A673 (cell line): Measurements from ENCODE around the gene EPN2. TPM values are rescaled to one million over a fixed set of nuclear protein-coding genes. Genes with fewer than 3 reads are reported as not detected.

Experiments used
- BruUV-seq: library from RNA; stranded (reverse); fragments of 400-500 nt; replicated peaks from 2 replicates; lab custom pipeline; 2021; lab: Mats Ljungman, UMichigan
- CTCF ChIA-PET: fragments of 300-600 bp; sonication (Branson Sonifier 250); formaldehyde crosslinking; loops from one replicate; lab custom pipeline; 2022; ENCODE audit warnings: antibody characterized with exemption; lab: Charles Lee
- POLR2A ChIA-PET: fragments of 300-600 bp; sonication (Branson Sonifier 250); formaldehyde crosslinking; loops from one replicate; lab custom pipeline; 2022; ENCODE audit warnings: antibody characterized with exemption; ENCODE audit not compliant: low non-redundant PET; lab: Charles Lee
- DNase-seq: peaks from one replicate; pipeline ENCODE4 v3.0.0-alpha.2; 2015; ENCODE audit warnings: low spot score
- H3K27ac ChIP-seq: fragments of 200-600 bp; sonication (generic); 2 replicates; pipeline ENCODE4 v1.5.1; 2016; ENCODE audit warnings: mixed run types, low read depth, mild to moderate bottlenecking, mixed read lengths, antibody characterized with exemption, low read length; ENCODE audit not compliant: poor library complexity, severe bottlenecking
- H3K27me3 ChIP-seq: fragments of 200-600 bp; sonication (generic); replicated peaks from 2 replicates; pipeline ENCODE4 v1.6.1; 2017; ENCODE audit warnings: mixed run types, low read depth, mild to moderate bottlenecking, mixed read lengths, antibody characterized with exemption, low read length; ENCODE audit not compliant: insufficient read depth, poor library complexity
- H3K36me3 ChIP-seq: fragments of 200-600 bp; sonication (generic); 2 replicates; pipeline ENCODE4 v1.6.1; 2016; ENCODE audit warnings: mixed run types, mild to moderate bottlenecking, mixed read lengths, antibody characterized with exemption, low read length; ENCODE audit not compliant: insufficient read depth, poor library complexity, severe bottlenecking
- H3K4me1 ChIP-seq: fragments of 200-600 bp; sonication (generic); 2 replicates; pipeline ENCODE4 v1.6.1; 2017; ENCODE audit warnings: mixed run types, mild to moderate bottlenecking, mixed read lengths, antibody characterized with exemption, low read length; ENCODE audit not compliant: insufficient read depth, poor library complexity, severe bottlenecking
- H3K4me3 ChIP-seq: fragments of 200-600 bp; sonication (generic); 2 replicates; pipeline ENCODE4 v1.5.1; 2016; ENCODE audit warnings: low read depth, mixed run types, mild to moderate bottlenecking, mixed read lengths, low read length; ENCODE audit not compliant: poor library complexity, severe bottlenecking
- H3K9me3 ChIP-seq: fragments of 200-600 bp; sonication (generic); 2 replicates; pipeline ENCODE4 v1.6.1; 2016; ENCODE audit warnings: mixed run types, low read depth, mild to moderate bottlenecking, mixed read lengths, antibody characterized with exemption, low read length; ENCODE audit not compliant: poor library complexity, severe bottlenecking
- CTCF ChIP-seq: fragments of 300-800, 200-600 bp; sonication (generic); conservative IDR thresholded peaks from 2 replicates; pipeline ENCODE4 v1.5.1; 2017; ENCODE audit warnings: low read depth, mild to moderate bottlenecking, antibody characterized with exemption, low read length, moderate library complexity, mixed read lengths
- EZH2 ChIP-seq: fragments of 200-600 bp; sonication (generic); IDR thresholded peaks from 2 replicates; pipeline ENCODE4 v1.6.1; 2017; ENCODE audit warnings: borderline replicate concordance, low read depth, mild to moderate bottlenecking, mixed read lengths, antibody characterized with exemption, low read length; ENCODE audit not compliant: poor library complexity, severe bottlenecking
- intact Hi-C: fragments of 100-400 bp; cut with micrococcal nuclease; formaldehyde crosslinking; loops from one replicate; pipeline ENCODE4 v1.10.0; 2022; ENCODE audit not compliant: unreplicated experiment
- total RNA-seq: library from RNA; stranded (reverse); gene quantifications from 2 replicates; pipeline ENCODE4 v1.2.3, GENCODE V29; 2021

EPN2 gene
- total RNA-seq, 1 experiment from 2014 or later, result 52.0 TPM

GRCh38 chr17:19260958-19261357 is 23.8 kb downstream of the EPN2 start:
- peak; percentile 65 for DNase-seq
- H3K27ac ChIP-seq, result no peak overlapping the region
- H3K27me3 ChIP-seq, result no peaks in the 10 kb centered on the region
- ChIA-PET CTCF (no interaction called here), POLR2A (no interaction called here)
- H3K36me3 ChIP-seq, result no peaks in the 10 kb centered on the region
- H3K9me3 ChIP-seq, result no peaks in the 10 kb centered on the region
- H3K4me3 ChIP-seq, result no peak overlapping the region
- no TSS peak for BruUV-seq
- TF ChIP-seq CTCF (peak; percentile 39; the same call in 1 of the 2 replicates), EZH2 (no peak)
- intact Hi-C loops, result no loop called here
- peaks cover 32% of the 10 kb centered on the region for H3K4me1 ChIP-seq

GRCh38 chr17:19261426-19261825 is 24.3 kb downstream of the EPN2 start:
- Histone ChIP-seq H3K27ac (no peak overlapping the region), H3K27me3 (no peaks in the 10 kb centered on the region), H3K9me3 (no peaks in the 10 kb centered on the region), H3K4me3 (no peak overlapping the region), H3K36me3 (no peaks in the 10 kb centered on the region), H3K4me1 (peaks cover 29% of the 10 kb centered on the region)
- no TSS peak for BruUV-seq
- intact Hi-C loops, result no loop called here
- POLR2A ChIA-PET, result no interaction called here
- TF ChIP-seq EZH2 (no peak), CTCF (no peak)
- CTCF ChIA-PET, result no interaction called here
- no peak for DNase-seq

DNA sequence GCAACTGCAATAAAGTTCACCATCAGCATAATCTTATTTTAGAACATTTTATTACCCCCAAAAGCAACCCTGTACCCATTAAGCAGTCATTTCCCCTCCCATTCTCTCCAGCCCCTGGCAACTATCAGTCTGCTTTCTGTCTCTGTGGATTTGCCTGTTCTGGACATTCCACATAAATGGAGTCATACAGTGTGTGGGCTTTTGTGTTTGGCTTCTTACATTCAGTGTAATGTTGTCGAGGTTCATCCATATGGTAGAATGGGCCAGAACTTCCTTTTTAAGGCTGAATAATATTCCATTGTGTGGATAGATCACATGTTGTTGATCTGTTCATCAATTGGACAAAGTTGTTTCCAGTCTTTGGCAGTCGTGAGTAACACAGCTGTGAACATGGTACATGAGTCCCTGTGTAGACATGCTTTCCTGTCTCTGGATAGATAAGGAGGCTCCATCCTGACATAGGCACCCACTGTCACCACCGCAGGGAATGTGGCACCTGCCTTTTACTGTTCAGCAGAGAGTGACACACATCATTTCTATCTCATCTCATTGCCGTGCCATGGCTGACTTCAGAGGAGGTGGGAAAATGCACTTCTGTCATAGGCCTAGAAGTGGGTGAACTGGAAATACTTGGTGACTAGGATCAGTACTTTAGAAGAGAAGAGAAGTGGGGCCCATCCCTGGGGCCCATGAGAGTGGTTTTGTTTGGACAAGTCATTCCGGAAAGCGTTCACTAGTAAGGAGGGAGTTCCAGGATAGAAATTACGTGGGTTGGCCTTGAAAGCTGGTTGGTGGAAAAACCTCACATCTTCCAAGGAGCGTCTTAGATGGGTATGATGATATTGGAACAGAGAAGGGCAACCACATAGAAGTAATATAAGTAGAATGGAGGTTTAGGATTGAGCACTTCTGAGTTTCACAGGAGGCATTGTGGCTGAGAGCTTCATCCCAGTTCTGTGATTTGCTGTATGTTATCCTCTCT is 25.8 kb downstream of the EPN2 start:
- CTCF ChIA-PET, result no interaction called here
- BruUV-seq, result no TSS peak
- Histone ChIP-seq H3K27me3 (no peaks in the 10 kb centered on the region), H3K27ac (no peak overlapping the region), H3K36me3 (no peaks in the 10 kb centered on the region), H3K4me1 (peaks cover 26% of the 10 kb centered on the region), H3K9me3 (no peaks in the 10 kb centered on the region), H3K4me3 (no peak overlapping the region)
- peak; percentile 53 for DNase-seq
- TF ChIP-seq CTCF (no peak), EZH2 (no peak)
- POLR2A ChIA-PET, result no interaction called here
- intact Hi-C loops, result no loop called here
